Calu3 (cell line): ENCODE measurements around the gene ZDHHC5. TPM values are rescaled to one million over a fixed set of nuclear protein-coding genes. Genes with fewer than 3 reads are reported as not detected.
A peak's percentile ranks its signal among the peaks of the same experiment; 100 is the strongest.
"Not testable (repeated sequence)": the region's sequence is repeated elsewhere in the genome, so short reads cannot be mapped to it uniquely, and the experiment has no call there.

Experiments
- BruUV-seq: library from RNA; stranded (reverse); fragments of 400-500 nt; replicated peaks from 2 replicates; lab custom pipeline; 2021; lab: Mats Ljungman, UMichigan
- CTCF ChIA-PET: fragments of 300-600 bp; sonication (Branson Sonifier 250); formaldehyde crosslinking; loops from one replicate; lab custom pipeline; 2022; ENCODE audit warnings: antibody characterized with exemption; lab: Charles Lee
- DNase-seq: peaks from one replicate; pipeline ENCODE4 v3.0.0; 2022
- H3K27ac Mint-ChIP-seq: one replicate; pipeline ENCODE4 v1.8.0; 2022; ENCODE audit warnings: mixed read lengths; ENCODE audit not compliant: unreplicated experiment
- H3K27me3 Mint-ChIP-seq: one replicate; pipeline ENCODE4 v1.8.0; 2022; ENCODE audit warnings: mixed read lengths; ENCODE audit not compliant: unreplicated experiment
- H3K36me3 Mint-ChIP-seq: one replicate; pipeline ENCODE4 v1.8.0; 2022; ENCODE audit warnings: mild to moderate bottlenecking, moderate library complexity, mixed read lengths; ENCODE audit not compliant: insufficient read depth, unreplicated experiment
- H3K4me1 Mint-ChIP-seq: one replicate; pipeline ENCODE4 v1.8.0; 2022; ENCODE audit warnings: mild to moderate bottlenecking, low read depth, mixed read lengths; ENCODE audit not compliant: unreplicated experiment
- H3K4me3 Mint-ChIP-seq: one replicate; pipeline ENCODE4 v1.8.0; 2022; ENCODE audit warnings: mild to moderate bottlenecking, low read depth, moderate library complexity, mixed read lengths; ENCODE audit not compliant: unreplicated experiment
- H3K9me3 Mint-ChIP-seq: one replicate; pipeline ENCODE4 v1.8.0; 2022; ENCODE audit warnings: low read depth, mixed read lengths; ENCODE audit not compliant: unreplicated experiment
- intact Hi-C: fragments of 100-400 bp; cut with micrococcal nuclease; formaldehyde crosslinking; loops from one replicate; pipeline ENCODE4 v1.10.0; 2022; ENCODE audit not compliant: unreplicated experiment
- total RNA-seq: library from RNA; stranded (reverse); gene quantifications from 2 replicates; pipeline ENCODE4 v1.2.3, GENCODE V29; 2022
- TF ChIP-seq, protein P1 (sequence below): fragments of 200-600 bp; IDR thresholded peaks from one replicate; pipeline ENCODE4 v1.8.0; 2022; ENCODE audit warnings: antibody characterized with exemption; ENCODE audit not compliant: unreplicated experiment

The ZDHHC5 gene
- total RNA-seq, 1 experiment from 2014 or later = 85.9 TPM

- Mint-ChIP-seq H3K36me3 (no peaks in the 10 kb centered on the region), H3K9me3 (no peaks in the 10 kb centered on the region), H3K4me1 (peaks cover 24% of the 10 kb centered on the region), H3K27ac (no peak within 1 kb of the TSS), H3K4me3 (peak within 1 kb of the TSS; percentile 42), H3K27me3 (peaks cover 60% of the 10 kb centered on the region)
- TF ChIP-seq, protein P1, sequence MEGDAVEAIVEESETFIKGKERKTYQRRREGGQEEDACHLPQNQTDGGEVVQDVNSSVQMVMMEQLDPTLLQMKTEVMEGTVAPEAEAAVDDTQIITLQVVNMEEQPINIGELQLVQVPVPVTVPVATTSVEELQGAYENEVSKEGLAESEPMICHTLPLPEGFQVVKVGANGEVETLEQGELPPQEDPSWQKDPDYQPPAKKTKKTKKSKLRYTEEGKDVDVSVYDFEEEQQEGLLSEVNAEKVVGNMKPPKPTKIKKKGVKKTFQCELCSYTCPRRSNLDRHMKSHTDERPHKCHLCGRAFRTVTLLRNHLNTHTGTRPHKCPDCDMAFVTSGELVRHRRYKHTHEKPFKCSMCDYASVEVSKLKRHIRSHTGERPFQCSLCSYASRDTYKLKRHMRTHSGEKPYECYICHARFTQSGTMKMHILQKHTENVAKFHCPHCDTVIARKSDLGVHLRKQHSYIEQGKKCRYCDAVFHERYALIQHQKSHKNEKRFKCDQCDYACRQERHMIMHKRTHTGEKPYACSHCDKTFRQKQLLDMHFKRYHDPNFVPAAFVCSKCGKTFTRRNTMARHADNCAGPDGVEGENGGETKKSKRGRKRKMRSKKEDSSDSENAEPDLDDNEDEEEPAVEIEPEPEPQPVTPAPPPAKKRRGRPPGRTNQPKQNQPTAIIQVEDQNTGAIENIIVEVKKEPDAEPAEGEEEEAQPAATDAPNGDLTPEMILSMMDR = no peak
- intact Hi-C loops = loop anchor here (10.0 kb wide), 1 partner anchor 865 kb away; no protein-coding TSS in a partner anchor
- peak; percentile 21 for DNase-seq
- BruUV-seq = no TSS peak
- CTCF ChIA-PET = no interaction called here
Measured at GRCh38 chr11:57649826-57650738, 17.8 kb upstream of the ZDHHC5 start, which contains the start of gene YPEL4. Gene YPEL4 (minus strand): TSS chr11:57649912. CDS start chr11:57647107, 2,805 bp downstream.

DNA sequence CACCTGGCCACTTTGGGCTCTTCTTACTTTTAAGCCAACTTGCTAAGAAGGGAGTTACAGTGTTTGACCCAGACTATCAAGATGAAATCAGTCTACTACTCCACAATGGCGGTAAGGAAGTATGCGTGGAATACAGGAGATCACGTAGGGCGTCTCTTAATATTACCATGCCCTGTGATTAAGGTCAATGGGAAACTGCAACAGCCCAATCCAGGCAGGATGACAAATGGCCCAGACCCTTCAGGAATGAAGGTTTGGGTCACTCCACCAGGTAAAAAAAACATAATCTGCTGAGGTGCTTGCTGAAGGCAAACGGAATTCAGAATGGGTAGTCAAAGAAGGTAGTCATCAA is 17.2 kb upstream of the ZDHHC5 start:
- Mint-ChIP-seq H3K36me3 (no peaks in the 10 kb centered on the region), H3K4me1 (peaks cover 18% of the 10 kb centered on the region), H3K9me3 (no peaks in the 10 kb centered on the region), H3K27me3 (peaks cover 54% of the 10 kb centered on the region), H3K4me3 (no peak overlapping the region), H3K27ac (no peak overlapping the region)
- intact Hi-C loops = no loop called here
- TF ChIP-seq, protein P1 = no peak
- no peak for DNase-seq
- CTCF ChIA-PET = no interaction called here
- no TSS peak for BruUV-seq

DNA sequence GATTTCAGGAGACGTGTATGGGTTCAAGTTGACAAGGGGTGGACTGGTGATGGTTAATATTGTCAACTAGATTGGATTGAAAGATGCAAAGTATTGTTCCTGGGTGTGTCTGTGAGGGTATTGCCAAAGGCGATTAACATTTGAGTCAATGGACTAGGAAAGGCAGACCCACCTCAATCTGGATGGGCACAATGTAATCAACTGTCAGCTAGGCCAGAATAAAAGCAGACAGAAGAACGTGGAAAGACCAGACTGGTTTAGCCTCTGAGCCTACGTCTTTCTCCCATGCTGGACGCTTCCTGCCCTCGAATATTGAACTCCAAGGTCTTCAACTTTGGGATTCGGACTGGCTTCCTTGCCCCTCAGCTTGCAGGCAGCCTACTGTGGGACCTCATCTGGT is 16.5 kb upstream of the ZDHHC5 start:
- CTCF ChIA-PET = no interaction called here
- TF ChIP-seq, protein P1 = no peak
- no peak for DNase-seq
- no peaks in the 10 kb centered on the region for H3K36me3 Mint-ChIP-seq
- H3K4me3 Mint-ChIP-seq = no peak overlapping the region
- intact Hi-C loops = no loop called here
- peaks cover 47% of the 10 kb centered on the region for H3K27me3 Mint-ChIP-seq
- H3K27ac Mint-ChIP-seq = no peak overlapping the region
- peaks cover 17% of the 10 kb centered on the region for H3K4me1 Mint-ChIP-seq
- no peaks in the 10 kb centered on the region for H3K9me3 Mint-ChIP-seq
- BruUV-seq = no TSS peak

GRCh38 chr11:57652230-57652629 is 15.7 kb upstream of the ZDHHC5 start:
- H3K36me3 Mint-ChIP-seq, H3K9me3 Mint-ChIP-seq, BruUV-seq, intact Hi-C loops, H3K4me3 Mint-ChIP-seq, DNase-seq, H3K27ac Mint-ChIP-seq, CTCF ChIA-PET: not testable (repeated sequence)
- peaks cover 25% of the 10 kb centered on the region for H3K4me1 Mint-ChIP-seq
- H3K27me3 Mint-ChIP-seq = peaks cover 39% of the 10 kb centered on the region

DNA sequence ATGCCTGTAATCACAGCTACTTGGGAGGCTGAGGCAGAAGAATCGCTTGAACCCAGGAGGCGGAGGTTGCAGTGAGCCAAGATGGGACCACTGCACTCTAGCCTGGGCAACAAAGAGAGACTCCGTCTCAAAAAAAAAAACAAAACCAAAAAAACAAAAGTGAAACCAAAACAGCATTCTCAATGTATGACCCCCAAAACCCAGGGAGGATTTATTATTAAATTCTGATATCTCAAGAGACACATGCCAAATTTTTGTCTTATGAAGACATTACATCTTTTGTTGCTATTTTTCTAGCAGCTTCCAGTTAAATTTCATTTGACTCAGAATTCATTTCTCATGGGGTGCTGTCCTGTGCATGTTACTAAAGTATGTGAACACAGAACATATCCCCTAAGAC is 15.3 kb upstream of the ZDHHC5 start:
- intact Hi-C loops = no loop called here
- BruUV-seq = no TSS peak
- no peak overlapping the region for H3K4me3 Mint-ChIP-seq
- peaks cover 6% of the 10 kb centered on the region for H3K36me3 Mint-ChIP-seq
- H3K9me3 Mint-ChIP-seq = no peaks in the 10 kb centered on the region
- DNase-seq = no peak
- H3K27ac Mint-ChIP-seq = no peak overlapping the region
- CTCF ChIA-PET = no interaction called here
- H3K4me1 Mint-ChIP-seq = peaks cover 23% of the 10 kb centered on the region
- TF ChIP-seq, protein P1 = no peak
- H3K27me3 Mint-ChIP-seq = peaks cover 34% of the 10 kb centered on the region
